Spleen (tissue), 11 donors: ENCODE measurements around the gene ABCB9. TPM values are rescaled to one million over a fixed set of nuclear protein-coding genes. Genes with fewer than 3 reads are reported as not detected.

Experiments used
- DNase-seq: peaks from one replicate; pipeline ENCODE4 v3.0.0-alpha.2; 2020
- H3K27ac ChIP-seq, 8 donors: fragments of 200-600 bp; sonication (generic) in 7 of 8; 1 replicate in 4 of 8; 2 replicates in 4 of 8; pipeline versions ENCODE4 v1.5.0 to v1.8.0; 2016 to 2021; ENCODE audit warnings: inconsistent platforms in 4 of 8, mild to moderate bottlenecking in 4 of 8, moderate library complexity in 1 of 8
- H3K27me3 ChIP-seq, 7 donors: fragments of 200-600 bp; sonication (generic) in 6 of 7; replicated peaks in 1 of 7; 1 replicate in 4 of 7; 2 replicates in 3 of 7; pipeline versions ENCODE4 v1.5.0 to v1.8.0; 2016 to 2021; ENCODE audit warnings: inconsistent platforms in 3 of 7, mild to moderate bottlenecking in 1 of 7
- H3K36me3 ChIP-seq, 6 donors: fragments of 200-600 bp; sonication (generic) in 5 of 6; 1 replicate in 4 of 6; 2 replicates in 2 of 6; pipeline versions ENCODE4 v1.5.0 to v1.8.0; 2016 to 2021; ENCODE audit warnings: inconsistent platforms in 2 of 6
- H3K4me1 ChIP-seq, 6 donors: fragments of 200-600 bp; sonication (generic) in 5 of 6; 1 replicate in 3 of 6; 2 replicates in 3 of 6; pipeline versions ENCODE4 v1.5.0 to v1.8.0; 2016 to 2021; ENCODE audit warnings: inconsistent platforms in 3 of 6
- H3K4me3 ChIP-seq, 8 donors: fragments of 200-600 bp; sonication (generic) in 7 of 8; 1 replicate in 4 of 8; 2 replicates in 4 of 8; pipeline versions ENCODE4 v1.5.0 to v1.8.0; 2016 to 2021; ENCODE audit warnings: inconsistent platforms in 4 of 8, mild to moderate bottlenecking in 4 of 8, moderate library complexity in 2 of 8
- H3K9me3 ChIP-seq, 8 donors: fragments of 200-600 bp; sonication (generic) in 7 of 8; 1 replicate in 4 of 8; 2 replicates in 4 of 8; pipeline versions ENCODE4 v1.5.0 to v1.8.0; 2016 to 2021; ENCODE audit warnings: inconsistent platforms in 4 of 8
- CTCF ChIP-seq, 11 experiments: fragments of 200-600 bp in 7 of 11; fragments of 450-650 bp in 4 of 11; sonication (generic) in 4 of 11; IDR thresholded peaks in 8 of 11; conservative IDR thresholded peaks in 3 of 11; 1 replicate in 7 of 11; 2 replicates in 4 of 11; pipeline versions ENCODE4 v1.4.0 to v1.8.0; 2016 to 2021; ENCODE audit warnings: antibody characterized with exemption in 11 of 11, inconsistent platforms in 4 of 11, mild to moderate bottlenecking in 1 of 11
- POLR2A ChIP-seq, 3 donors: fragments of 450-650 bp; IDR thresholded peaks; one replicate each; pipeline ENCODE4 v1.5.1; 2017; ENCODE audit warnings: antibody characterized with exemption in 3 of 3, mild to moderate bottlenecking in 1 of 3
- POLR2AphosphoS5 ChIP-seq, 3 donors: sonication (generic); formaldehyde crosslinking; IDR thresholded peaks; one replicate each; pipeline ENCODE4 v1.5.1; 2017; ENCODE audit warnings: antibody characterized with exemption in 3 of 3
- WGBS, 5 donors: extraction: QIAGEN DNeasy Blood & Tissue Kit in 3 of 5; methylation state at CpG; one replicate each; pipeline versions ENCODE4 v1.1.5 to v1.1.7; 2013 to 2018; 5-methylcytosine and 5-hydroxymethylcytosine counted together
- intact Hi-C: fragments of 100-400 bp; cut with DNase I; formaldehyde crosslinking; loops from one replicate; pipeline ENCODE4 v1.15.0; 2023; ENCODE audit warnings: low total_unique reads
- polyA plus RNA-seq, 3 donors: library from polyadenylated mRNA; stranded (reverse); fragments of 200-250 nt; gene quantifications; one replicate each; pipeline ENCODE4 v1.2.1, GENCODE V29; 2013
- total RNA-seq, 7 donors: library from RNA; depleted of rRNA in 3 of 7; stranded (reverse); fragments of >200 nt in 3 of 7; fragmentation: NEBNext Ultra II Directional in 4 of 7; extraction: Animal tissue kit (Norgen Biotek cat#: 25700) in 4 of 7; gene quantifications; one replicate each; pipeline versions ENCODE4 v1.1.0 to v1.2.1, GENCODE V29; 2016 to 2021
- donor health status: healthy with polysubstance abuse.
- donor health status: DM: no; HTN: no; CAD: no; lungs with moderate emphysema.
- donor health status: DM: no; HTN: no; CAD: no.
- donor health status: Bipolar disorder and iron deficiency.
- donor health status: healthy.
- donor health status: DM: no; HTN: no; CAD: no.
- donor health status: DM: yes; HTN: yes; CAD: no.

ABCB9 gene
- total and polyA plus RNA-seq, 10 donors = 1.5 to 6.2 (median 4.5) TPM

GRCh38 chr12:122959566-122960192 lies 6.6 kb downstream of the ABCB9 start:
- H3K4me1 ChIP-seq = peaks cover 0 to 19% (median 12%) of the 10 kb centered on the region in 6 donors
- no peak for DNase-seq

GRCh38 chr12:122958198-122958888 lies 7.9 kb downstream of the ABCB9 start:
- Histone ChIP-seq H3K36me3 (peaks cover 0 to 12% (median 2%) of the 10 kb centered on the region in 6 donors), H3K4me3 (no peak overlapping the region), H3K27me3 (no peaks in the 10 kb centered on the region), H3K27ac (no peak overlapping the region), H3K9me3 (no peaks in the 10 kb centered on the region), H3K4me1 (peaks cover 0 to 5% (median under 1%) of the 10 kb centered on the region in 6 donors)
- TF ChIP-seq POLR2AphosphoS5 (IDR thresholded peaks at IDR 0.05) = no peak
- TF ChIP-seq CTCF (IDR thresholded peaks at IDR 0.05 in 8 of 11, conservative IDR thresholded peaks at IDR 0.05 in 3 of 11) = no peak
- TF ChIP-seq POLR2A (IDR thresholded peaks at IDR 0.05) = no peak
- WGBS, 5 donors = 88 to 96% (median 92%) methylated on average over 5 of the region's 5 CpGs
- DNase-seq = no peak
- intact Hi-C loops = no loop called here

More at GRCh38 chr12:122959566-122960192, 6.6 kb downstream of the ABCB9 start:
- Histone ChIP-seq H3K9me3 (no peaks in the 10 kb centered on the region), H3K27me3 (no peaks in the 10 kb centered on the region), H3K27ac (no peak overlapping the region), H3K36me3 (peaks cover 0 to 12% (median 2%) of the 10 kb centered on the region in 6 donors), H3K4me3 (no peak overlapping the region)
- TF ChIP-seq POLR2A (IDR thresholded peaks at IDR 0.05) = no peak
- no peak for TF ChIP-seq POLR2AphosphoS5 (IDR thresholded peaks at IDR 0.05)
- no peak for TF ChIP-seq CTCF (IDR thresholded peaks at IDR 0.05 in 8 of 11, conservative IDR thresholded peaks at IDR 0.05 in 3 of 11)
- WGBS, 5 donors = 94 to 95% (median 95%) methylated on average over 21 to 35 of the region's 35 CpGs
- intact Hi-C loops = no loop called here

- WGBS, 5 donors = 85 to 94% (median 89%) methylated on average over 2 of the region's 2 CpGs
These were observed 10.2 kb downstream of the ABCB9 start for GRCh38 chr12:122956035-122956434.

More at GRCh38 chr12:122956035-122956434, 10.2 kb downstream of the ABCB9 start:
- Histone ChIP-seq H3K4me1 (peaks cover 0 to 17% (median 6%) of the 10 kb centered on the region in 6 donors), H3K27ac (no peak overlapping the region), H3K9me3 (no peaks in the 10 kb centered on the region), H3K36me3 (peaks cover 0 to 12% (median 2%) of the 10 kb centered on the region in 6 donors), H3K27me3 (no peaks in the 10 kb centered on the region), H3K4me3 (no peak overlapping the region)
- TF ChIP-seq POLR2A (IDR thresholded peaks at IDR 0.05) (no peak), CTCF (IDR thresholded peaks at IDR 0.05 in 8 of 11, conservative IDR thresholded peaks at IDR 0.05 in 3 of 11) (no peak), POLR2AphosphoS5 (IDR thresholded peaks at IDR 0.05) (no peak)
- DNase-seq = no peak
- intact Hi-C loops = no loop called here
